IMR-90 (cell line): Measurements from ENCODE around the gene RSAD1. TPM values are rescaled to one million over a fixed set of nuclear protein-coding genes. Genes with fewer than 3 reads are reported as not detected.

Experiments
- ATAC-seq: fragments of 200-7000 bp; cut with Tn5 transposase; 2 replicates; pipeline ENCODE4 v1.9.1; 2020; ENCODE audit warnings: low read depth, mild to moderate bottlenecking, moderate library complexity
- BruUV-seq: library from RNA; stranded (reverse); fragments of 400-500 nt; replicated peaks from 2 replicates; lab custom pipeline; 2021; lab: Mats Ljungman, UMichigan
- CTCF ChIA-PET: fragments of 300-600 bp; formaldehyde crosslinking; extraction: SDS; loops from one replicate; lab custom pipeline; 2021; ENCODE audit warnings: antibody characterized with exemption; lab: Yijun Ruan, JAX
- POLR2A ChIA-PET: fragments of 300-600 bp; sonication (Branson Sonifier 250); formaldehyde crosslinking; loops from one replicate; lab custom pipeline; 2022; ENCODE audit warnings: antibody characterized with exemption; ENCODE audit not compliant: unreplicated experiment; lab: Charles Lee
- DNase-seq: peaks from one replicate; pipeline ENCODE4 v3.0.0; 2013
- H2AFZ ChIP-seq: replicated peaks from 2 replicates; pipeline ENCODE3; 2013; ENCODE audit warnings: low read length, mild to moderate bottlenecking; ENCODE audit not compliant: poor library complexity
- H2AK5ac ChIP-seq: 2 replicates; pipeline ENCODE4 v1.6.1; 2013; ENCODE audit warnings: low read depth, low read length, inconsistent platforms
- H2AK9ac ChIP-seq: replicated peaks from 2 replicates; pipeline ENCODE3; 2013; ENCODE audit warnings: mild to moderate bottlenecking, low read depth, low read length, moderate library complexity; ENCODE audit not compliant: poor library complexity
- H2BK120ac ChIP-seq: 2 replicates; pipeline ENCODE4 v1.6.1; 2013; ENCODE audit warnings: low read depth, low read length, inconsistent platforms
- H2BK15ac ChIP-seq: 3 replicates; pipeline ENCODE4 v1.6.1; 2013; ENCODE audit warnings: low read depth, low read length, inconsistent platforms
- H2BK20ac ChIP-seq: 2 replicates; pipeline ENCODE4 v1.6.1; 2013; ENCODE audit warnings: low read depth, mild to moderate bottlenecking, inconsistent platforms, low read length, moderate library complexity
- H2BK5ac ChIP-seq: 2 replicates; pipeline ENCODE4 v1.6.1; 2013; ENCODE audit warnings: mild to moderate bottlenecking, low read depth, low read length, inconsistent platforms; ENCODE audit not compliant: poor library complexity, severe bottlenecking
- H3K14ac ChIP-seq: replicated peaks from 2 replicates; pipeline ENCODE4 v1.6.1; 2013; ENCODE audit warnings: low read depth, low read length, inconsistent platforms
- H3K18ac ChIP-seq: 2 replicates; pipeline ENCODE4 v1.6.1; 2013; ENCODE audit warnings: low read depth, low read length, control low read depth
- H3K23ac ChIP-seq: 2 replicates; pipeline ENCODE4 v1.6.1; 2013; ENCODE audit warnings: low read depth, low read length, inconsistent platforms
- H3K27ac ChIP-seq: 2 replicates; pipeline ENCODE4 v1.5.1; 2013; ENCODE audit warnings: mild to moderate bottlenecking, control low read depth, low read length; ENCODE audit not compliant: insufficient read depth
- H3K27me3 ChIP-seq: 2 replicates; pipeline ENCODE4 v1.6.1; 2013; ENCODE audit warnings: low read length; ENCODE audit not compliant: control insufficient read depth, insufficient read depth
- H3K36me3 ChIP-seq: 2 replicates; pipeline ENCODE4 v1.6.1; 2013; ENCODE audit warnings: low read length, mixed read lengths; ENCODE audit not compliant: control insufficient read depth, insufficient read depth
- H3K4ac ChIP-seq: 2 replicates; pipeline ENCODE4 v1.6.1; 2013; ENCODE audit warnings: low read depth, low read length, inconsistent platforms
- H3K4me1 ChIP-seq: 2 replicates; pipeline ENCODE4 v1.6.1; 2013; ENCODE audit warnings: low read length, mixed read lengths; ENCODE audit not compliant: control insufficient read depth, insufficient read depth
- H3K4me2 ChIP-seq: 2 replicates; pipeline ENCODE4 v1.6.1; 2013; ENCODE audit warnings: low read depth, mild to moderate bottlenecking, control low read depth, low read length, moderate library complexity
- H3K4me3 ChIP-seq: 2 replicates; pipeline ENCODE4 v1.5.1; 2013; ENCODE audit warnings: low read depth, mild to moderate bottlenecking, control low read depth, low read length, moderate library complexity; ENCODE audit not compliant: insufficient read depth
- H3K56ac ChIP-seq: 2 replicates; pipeline ENCODE4 v1.6.1; 2013; ENCODE audit warnings: low read length, inconsistent platforms; ENCODE audit not compliant: insufficient read depth; ENCODE audit errors: extremely low read depth
- H3K79me1 ChIP-seq, 2 experiments: 2 replicates each; pipeline ENCODE4 v1.6.1; 2013; ENCODE audit warnings: low read length in 2 of 2, inconsistent platforms in 1 of 2, low read depth in 1 of 2
- H3K9ac ChIP-seq: 2 replicates; pipeline ENCODE4 v1.6.1; 2013; ENCODE audit warnings: low read depth, low read length, control low read depth
- H3K9me1 ChIP-seq: 2 replicates; pipeline ENCODE4 v1.6.1; 2013; ENCODE audit warnings: low read length, inconsistent platforms; ENCODE audit not compliant: insufficient read depth
- H3K9me3 ChIP-seq: 2 replicates; pipeline ENCODE4 v1.6.1; 2013; ENCODE audit warnings: low read length; ENCODE audit not compliant: control insufficient read depth, insufficient read depth
- H4K20me1 ChIP-seq: 2 replicates; pipeline ENCODE4 v1.6.1; 2013; ENCODE audit warnings: low read length, inconsistent platforms; ENCODE audit not compliant: insufficient read depth
- H4K5ac ChIP-seq: 2 replicates; pipeline ENCODE4 v1.6.1; 2013; ENCODE audit warnings: mild to moderate bottlenecking, low read depth, low read length, control low read depth
- H4K8ac ChIP-seq, 2 experiments: 2 replicates each; pipeline ENCODE4 v1.6.1; 2013; ENCODE audit warnings: low read depth in 2 of 2, low read length in 2 of 2, control low read depth in 1 of 2, inconsistent platforms in 1 of 2
- H4K91ac ChIP-seq: 2 replicates; pipeline ENCODE4 v1.6.1; 2013; ENCODE audit warnings: low read depth, low read length, inconsistent platforms; ENCODE audit not compliant: insufficient read depth
- MXI1 ChIP-seq: IDR thresholded peaks from 2 replicates; pipeline ENCODE4 v1.6.1; 2012; ENCODE audit warnings: low read depth, mild to moderate bottlenecking, low read length, moderate library complexity, borderline replicate concordance
- WGBS, 2 experiments: methylation state at CpG; one replicate each; pipeline versions ENCODE4 v1.1.5 to v1.1.7; 2013; ENCODE audit warnings: missing lambda C conversion rate in 2 of 2; ENCODE audit not compliant: insufficient read length in 1 of 2; ENCODE audit errors: extremely low coverage in 2 of 2; 5-methylcytosine and 5-hydroxymethylcytosine counted together
- dilution Hi-C: fragments of 300-500 bp; cut with HindIII; formaldehyde crosslinking; loops from one replicate; pipeline ENCODE4 v1.14.3; 2018; ENCODE audit warnings: low sequenced_read_pairs; ENCODE audit not compliant: unreplicated experiment
- in situ Hi-C: fragments of 300-500 bp; cut with MboI; formaldehyde crosslinking; loops from 3 replicates; pipeline ENCODE4 v1.14.3; 2019; ENCODE audit warnings: low sequenced_read_pairs, inconsistent platforms, mixed read lengths
- intact Hi-C: fragments of 100-400 bp; cut with micrococcal nuclease; formaldehyde crosslinking; loops from 2 replicates; pipeline ENCODE4 v1.10.0; 2022
- polyA plus RNA-seq, 3 experiments: library from polyadenylated mRNA; depleted of rRNA; stranded (reverse); fragments of >200 nt; gene quantifications; 2 replicates each; pipeline ENCODE4 v1.2.3, GENCODE V29; 2012; ENCODE audit warnings: low replicate concordance in 1 of 3
- total RNA-seq: library from RNA; depleted of rRNA; stranded (reverse); fragments of >200 nt; gene quantifications from 2 replicates; pipeline ENCODE4 v1.2.3, GENCODE V29; 2012

The RSAD1 gene
- total and polyA plus RNA-seq, 2 of the 4 experiments (the other 2 are of a cell fraction) = 10.8 to 19.2 TPM

DNA sequence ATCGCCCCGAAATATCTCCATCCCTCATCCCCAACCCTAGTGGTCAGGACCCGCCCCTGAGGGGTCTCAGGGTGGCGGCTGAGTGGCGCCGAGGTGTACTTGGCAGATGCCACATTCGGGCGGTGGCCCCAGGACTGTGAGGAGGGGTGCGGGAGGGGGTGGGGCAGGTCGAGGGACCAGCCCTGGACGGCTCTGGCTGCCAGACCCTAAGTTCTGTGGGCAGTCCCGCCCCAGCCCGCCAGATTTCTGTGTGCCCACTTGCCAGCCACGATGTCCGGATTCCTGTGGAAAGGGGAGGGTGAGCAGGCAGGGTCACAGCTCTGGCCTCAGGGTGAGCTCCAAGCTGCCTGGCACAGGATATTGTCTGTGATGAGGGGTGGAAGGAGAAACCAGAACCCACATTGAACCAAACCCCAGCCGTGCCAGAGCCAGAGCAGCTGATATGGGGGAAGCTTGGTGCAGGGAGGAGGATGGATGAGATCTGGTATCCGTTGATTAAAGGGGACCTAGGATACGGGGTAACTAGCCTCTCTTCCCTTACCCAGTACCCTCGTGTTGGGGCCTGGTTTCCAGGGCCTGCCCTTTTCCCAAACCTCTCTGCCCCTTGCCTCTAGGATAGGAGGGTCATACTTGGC, 8.9 kb upstream of the RSAD1 start:
- ATAC-seq (no peak), DNase-seq (no peak)
- no peak overlapping the region for H4K91ac ChIP-seq
- H2BK20ac ChIP-seq = no peak overlapping the region
- intact Hi-C loops = no loop called here
- dilution Hi-C loops = no loop called here
- no peak overlapping the region for H3K4me2 ChIP-seq
- H3K27ac ChIP-seq = no peak overlapping the region
- no peak overlapping the region for H4K5ac ChIP-seq
- no peaks in the 10 kb centered on the region; the same call in 1 of the 2 replicates for H4K20me1 ChIP-seq
- no peak overlapping the region for H3K4ac ChIP-seq
- no peak overlapping the region for H2BK15ac ChIP-seq
- H2BK120ac ChIP-seq = no peak overlapping the region
- no peak overlapping the region for H2AK9ac ChIP-seq
- no peak for TF ChIP-seq MXI1
- no TSS peak for BruUV-seq
- no peak overlapping the region for H2AK5ac ChIP-seq
- H2BK5ac ChIP-seq = no peak overlapping the region
- CTCF ChIA-PET = no interaction called here
- in situ Hi-C loops = no loop called here
- H3K9me3 ChIP-seq = no peaks in the 10 kb centered on the region
- no peaks in the 10 kb centered on the region for H3K79me1 ChIP-seq
- H4K8ac ChIP-seq = no peak overlapping the region
- WGBS, 2 experiments = no CpG with 5 or more reads among the region's 19 CpGs
- H3K4me1 ChIP-seq = peaks cover 2% of the 10 kb centered on the region
- H3K9me1 ChIP-seq = no peaks in the 10 kb centered on the region
- H2AFZ ChIP-seq = no peak overlapping the region
- POLR2A ChIA-PET = no interaction called here
- H3K23ac ChIP-seq = no peak overlapping the region
- H3K14ac ChIP-seq = no peak overlapping the region
- H3K56ac ChIP-seq = no peak overlapping the region
- H3K4me3 ChIP-seq = no peak overlapping the region
- H3K36me3 ChIP-seq = peaks cover 14% of the 10 kb centered on the region; the same call in 1 of the 2 replicates
- no peak overlapping the region for H3K9ac ChIP-seq
- peaks cover 27% of the 10 kb centered on the region for H3K27me3 ChIP-seq
- no peak overlapping the region for H3K18ac ChIP-seq
